ENCODE data around the gene MEIS2.
A peak's percentile ranks its signal among the peaks of the same experiment; 100 is the strongest.

Gene MEIS2

DNA sequence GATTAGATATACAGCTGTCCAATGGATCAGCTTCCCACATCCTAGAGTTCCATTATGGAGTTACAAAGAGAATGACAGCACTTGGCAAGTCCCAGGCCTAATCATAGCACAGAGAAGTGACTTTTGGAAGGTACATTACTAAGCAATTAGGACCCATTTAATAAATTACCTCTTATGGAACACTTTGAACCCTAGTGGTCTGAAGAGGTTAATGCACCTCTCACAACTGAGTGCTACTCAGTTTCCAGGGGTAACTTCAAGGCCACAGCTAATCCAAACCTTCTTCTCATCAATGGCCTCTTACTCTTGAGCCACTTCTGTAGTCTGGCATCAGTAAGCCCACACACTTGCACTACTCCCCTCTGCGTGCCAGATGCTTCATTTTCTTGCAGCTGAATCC is 34.9 kb upstream of the MEIS2 start:
- H2AFZ ChIP-seq (ENCODE audit: low read depth, low read length): no peak overlapping the region
- DNase-seq (no peak), ATAC-seq (ENCODE audit: insufficient read depth, low read depth) (no peak)
- H3K4me1 ChIP-seq (ENCODE audit: insufficient read depth, low read length): no peaks in the 10 kb centered on the region
- no peak overlapping the region for H3K27ac ChIP-seq (ENCODE audit: low read length)
- H3K27me3 ChIP-seq (ENCODE audit: insufficient read depth, low read length, poor library complexity): peaks cover 4% of the 10 kb centered on the region
- no peaks in the 10 kb centered on the region for H3K9me3 ChIP-seq (ENCODE audit: insufficient read depth, low read length, severe bottlenecking)
- no peaks in the 10 kb centered on the region for H4K20me1 ChIP-seq (ENCODE audit: insufficient read depth, low read length)
- TF ChIP-seq EZH2 (IDR thresholded peaks at IDR 0.05; ENCODE audit: borderline replicate concordance, low read depth, low read length, severe bottlenecking): no peak
- TF ChIP-seq, protein P1, sequence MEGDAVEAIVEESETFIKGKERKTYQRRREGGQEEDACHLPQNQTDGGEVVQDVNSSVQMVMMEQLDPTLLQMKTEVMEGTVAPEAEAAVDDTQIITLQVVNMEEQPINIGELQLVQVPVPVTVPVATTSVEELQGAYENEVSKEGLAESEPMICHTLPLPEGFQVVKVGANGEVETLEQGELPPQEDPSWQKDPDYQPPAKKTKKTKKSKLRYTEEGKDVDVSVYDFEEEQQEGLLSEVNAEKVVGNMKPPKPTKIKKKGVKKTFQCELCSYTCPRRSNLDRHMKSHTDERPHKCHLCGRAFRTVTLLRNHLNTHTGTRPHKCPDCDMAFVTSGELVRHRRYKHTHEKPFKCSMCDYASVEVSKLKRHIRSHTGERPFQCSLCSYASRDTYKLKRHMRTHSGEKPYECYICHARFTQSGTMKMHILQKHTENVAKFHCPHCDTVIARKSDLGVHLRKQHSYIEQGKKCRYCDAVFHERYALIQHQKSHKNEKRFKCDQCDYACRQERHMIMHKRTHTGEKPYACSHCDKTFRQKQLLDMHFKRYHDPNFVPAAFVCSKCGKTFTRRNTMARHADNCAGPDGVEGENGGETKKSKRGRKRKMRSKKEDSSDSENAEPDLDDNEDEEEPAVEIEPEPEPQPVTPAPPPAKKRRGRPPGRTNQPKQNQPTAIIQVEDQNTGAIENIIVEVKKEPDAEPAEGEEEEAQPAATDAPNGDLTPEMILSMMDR (IDR thresholded peaks at IDR 0.05; ENCODE audit: borderline replicate concordance, extremely low read depth, low read length, poor library complexity, severe bottlenecking): peak; percentile 37
- H3K79me2 ChIP-seq (ENCODE audit: insufficient read depth, low read length): no peaks in the 10 kb centered on the region
- H3K36me3 ChIP-seq (ENCODE audit: insufficient read depth, low read length): no peaks in the 10 kb centered on the region
- H3K4me2 ChIP-seq (ENCODE audit: insufficient read depth, low read length): no peak overlapping the region
- H3K4me3 ChIP-seq (ENCODE audit: low read depth in 1 of 2, low read length in 2 of 2): no peak overlapping the region
- H3K9ac ChIP-seq (ENCODE audit: low read depth, low read length): no peak overlapping the region

DNA sequence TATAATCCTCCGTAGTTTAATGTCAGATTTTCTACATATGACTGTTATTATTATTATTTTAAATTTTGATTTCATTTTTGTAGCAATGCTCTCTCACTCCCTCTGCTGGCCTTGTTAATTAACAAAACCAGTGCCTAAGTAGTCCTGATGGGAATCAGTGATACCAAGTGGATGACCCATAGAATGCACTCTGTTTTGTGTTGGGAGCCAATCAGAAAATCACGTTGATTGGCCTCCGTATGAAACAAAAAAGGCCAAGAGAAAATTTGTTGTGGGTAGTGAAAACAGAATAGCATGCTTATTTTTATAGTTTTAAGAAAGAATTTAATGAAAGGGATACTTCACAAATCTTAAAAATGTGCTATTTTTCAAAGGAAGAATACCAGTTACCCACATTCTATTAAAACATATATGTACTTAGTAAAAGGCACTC is 34.4 kb upstream of the MEIS2 start:
- Histone ChIP-seq H3K36me3 (ENCODE audit: insufficient read depth, low read length) (no peaks in the 10 kb centered on the region), H4K20me1 (ENCODE audit: insufficient read depth, low read length) (no peaks in the 10 kb centered on the region), H3K79me2 (ENCODE audit: insufficient read depth, low read length) (no peaks in the 10 kb centered on the region), H3K4me1 (ENCODE audit: insufficient read depth, low read length) (no peaks in the 10 kb centered on the region), H3K4me2 (ENCODE audit: insufficient read depth, low read length) (no peak overlapping the region), H3K9me3 (ENCODE audit: insufficient read depth, low read length, severe bottlenecking) (no peaks in the 10 kb centered on the region), H3K9ac (ENCODE audit: low read depth, low read length) (no peak overlapping the region), H3K4me3 (ENCODE audit: low read depth in 1 of 2, low read length in 2 of 2) (no peak overlapping the region), H2AFZ (ENCODE audit: low read depth, low read length) (no peak overlapping the region), H3K27me3 (ENCODE audit: insufficient read depth, low read length, poor library complexity) (peaks cover 4% of the 10 kb centered on the region), H3K27ac (ENCODE audit: low read length) (no peak overlapping the region)
- ATAC-seq (ENCODE audit: insufficient read depth, low read depth) (no peak), DNase-seq (no peak)
- TF ChIP-seq, protein P1 (IDR thresholded peaks at IDR 0.05; ENCODE audit: borderline replicate concordance, extremely low read depth, low read length, poor library complexity, severe bottlenecking): peak; percentile 36
- no peak for TF ChIP-seq EZH2 (IDR thresholded peaks at IDR 0.05; ENCODE audit: borderline replicate concordance, low read depth, low read length, severe bottlenecking)

DNA sequence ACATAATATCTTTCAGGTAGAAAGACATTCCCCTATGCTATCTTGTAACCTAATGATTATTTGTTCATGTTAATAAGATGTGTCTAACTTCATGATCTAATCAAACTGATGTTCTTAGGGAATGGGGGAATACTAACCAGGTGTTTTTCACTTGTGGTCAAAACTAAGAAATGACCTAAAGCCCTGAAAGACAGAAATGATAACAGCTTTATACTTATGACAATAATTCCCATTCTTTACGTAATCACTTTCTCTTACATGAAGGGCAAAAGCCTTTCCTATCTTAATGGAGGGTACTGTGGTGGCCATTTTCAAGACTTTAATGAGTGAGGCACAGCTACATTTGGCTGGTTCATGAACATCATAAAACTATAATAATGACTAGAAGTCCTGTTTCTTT is 33.9 kb upstream of the MEIS2 start:
- Histone ChIP-seq H3K4me3 (ENCODE audit: low read depth in 1 of 2, low read length in 2 of 2) (no peak overlapping the region), H3K9ac (ENCODE audit: low read depth, low read length) (no peak overlapping the region), H3K27me3 (ENCODE audit: insufficient read depth, low read length, poor library complexity) (peaks cover 4% of the 10 kb centered on the region), H3K36me3 (ENCODE audit: insufficient read depth, low read length) (no peaks in the 10 kb centered on the region), H2AFZ (ENCODE audit: low read depth, low read length) (no peak overlapping the region), H3K4me1 (ENCODE audit: insufficient read depth, low read length) (no peaks in the 10 kb centered on the region), H3K9me3 (ENCODE audit: insufficient read depth, low read length, severe bottlenecking) (no peaks in the 10 kb centered on the region), H3K79me2 (ENCODE audit: insufficient read depth, low read length) (no peaks in the 10 kb centered on the region), H3K4me2 (ENCODE audit: insufficient read depth, low read length) (no peak overlapping the region), H3K27ac (ENCODE audit: low read length) (no peak overlapping the region), H4K20me1 (ENCODE audit: insufficient read depth, low read length) (no peaks in the 10 kb centered on the region)
- DNase-seq: no peak
- TF ChIP-seq EZH2 (IDR thresholded peaks at IDR 0.05; ENCODE audit: borderline replicate concordance, low read depth, low read length, severe bottlenecking): no peak
- TF ChIP-seq, protein P1 (IDR thresholded peaks at IDR 0.05; ENCODE audit: borderline replicate concordance, extremely low read depth, low read length, poor library complexity, severe bottlenecking): no peak
- no peak for ATAC-seq (ENCODE audit: insufficient read depth, low read depth)

DNA sequence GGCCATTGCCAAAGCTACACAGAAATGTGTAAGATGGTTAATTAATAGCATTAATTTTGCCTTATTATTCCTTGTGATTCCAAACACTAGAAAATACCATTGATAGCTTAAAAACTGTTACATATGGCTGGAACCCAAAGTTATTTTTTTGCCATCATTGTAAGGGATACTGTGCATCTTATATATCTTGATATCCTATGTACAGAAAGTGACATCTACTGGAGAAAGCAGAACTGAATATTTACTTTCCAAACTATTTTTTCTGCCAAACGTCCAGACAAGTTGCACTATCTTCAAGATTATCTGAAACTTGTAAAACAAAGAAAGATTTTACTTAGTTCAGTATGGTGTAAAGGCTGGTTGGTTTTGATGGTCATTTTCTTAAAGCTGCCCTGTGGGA is 33.3 kb upstream of the MEIS2 start:
- Histone ChIP-seq H3K9ac (ENCODE audit: low read depth, low read length) (no peak overlapping the region), H3K4me3 (ENCODE audit: low read depth in 1 of 2, low read length in 2 of 2) (no peak overlapping the region), H3K4me2 (ENCODE audit: insufficient read depth, low read length) (no peak overlapping the region), H4K20me1 (ENCODE audit: insufficient read depth, low read length) (no peaks in the 10 kb centered on the region), H3K9me3 (ENCODE audit: insufficient read depth, low read length, severe bottlenecking) (no peaks in the 10 kb centered on the region), H3K79me2 (ENCODE audit: insufficient read depth, low read length) (no peaks in the 10 kb centered on the region), H3K4me1 (ENCODE audit: insufficient read depth, low read length) (no peaks in the 10 kb centered on the region), H3K36me3 (ENCODE audit: insufficient read depth, low read length) (no peaks in the 10 kb centered on the region), H3K27me3 (ENCODE audit: insufficient read depth, low read length, poor library complexity) (peaks cover 4% of the 10 kb centered on the region), H3K27ac (ENCODE audit: low read length) (no peak overlapping the region), H2AFZ (ENCODE audit: low read depth, low read length) (no peak overlapping the region)
- no peak for TF ChIP-seq EZH2 (IDR thresholded peaks at IDR 0.05; ENCODE audit: borderline replicate concordance, low read depth, low read length, severe bottlenecking)
- TF ChIP-seq, protein P1 (IDR thresholded peaks at IDR 0.05; ENCODE audit: borderline replicate concordance, extremely low read depth, low read length, poor library complexity, severe bottlenecking): peak; percentile 23
- no peak for DNase-seq
- ATAC-seq (ENCODE audit: insufficient read depth, low read depth): no peak

Measured in DND-41 (cell line).